Endothelial cell of umbilical vein (primary cell): Measurements from ENCODE around the gene GCH1.

ENCODE experiments used
- EZH2 ChIP-seq: IDR thresholded peaks from 2 replicates; pipeline ENCODE4 v1.6.1; 2012; ENCODE audit warnings: borderline replicate concordance, low read depth, mild to moderate bottlenecking, moderate library complexity, low read length, inconsistent platforms; ENCODE audit not compliant: severe bottlenecking
- GATA2 ChIP-seq: IDR thresholded peaks from 2 replicates; pipeline ENCODE4 v1.7.0; 2011; ENCODE audit warnings: low read depth, mild to moderate bottlenecking, moderate library complexity, mixed read lengths, low read length; ENCODE audit not compliant: insufficient read length, insufficient read depth
- JUN ChIP-seq: IDR thresholded peaks from 2 replicates; pipeline ENCODE4 v1.6.1; 2011; ENCODE audit warnings: borderline replicate concordance, low read depth; ENCODE audit not compliant: insufficient read length, insufficient read depth
- MYC ChIP-seq: IDR thresholded peaks from one replicate; pipeline ENCODE4 v1.6.1; 2011; ENCODE audit warnings: mild to moderate bottlenecking, low read depth, low read length
- POLR2A ChIP-seq: IDR thresholded peaks from 2 replicates; pipeline ENCODE4 v1.6.1; 2012; ENCODE audit warnings: low read depth, mild to moderate bottlenecking, control low read depth, low read length
- POLR2AphosphoS5 ChIP-seq: IDR thresholded peaks from 2 replicates; pipeline ENCODE4 v1.6.1; 2012; ENCODE audit warnings: low read depth, mild to moderate bottlenecking, control low read depth, low read length, moderate library complexity; ENCODE audit not compliant: insufficient read depth
- TF ChIP-seq, protein P1 (sequence below), 2 donors: IDR thresholded peaks; 1 replicate in 1 of 2; 2 replicates in 1 of 2; pipeline ENCODE4 v1.5.1; 2011; ENCODE audit warnings: low read length in 2 of 2, mild to moderate bottlenecking in 2 of 2, moderate library complexity in 2 of 2, control low read depth in 1 of 2, inconsistent platforms in 1 of 2, low read depth in 1 of 2; ENCODE audit not compliant: insufficient read depth in 1 of 2; ENCODE audit errors: extremely low read depth in 1 of 2
- TF ChIP-seq, protein P2 (sequence below): IDR thresholded peaks from 2 replicates; pipeline ENCODE4 v1.6.1; 2011; ENCODE audit not compliant: insufficient read depth, insufficient read length

DNA sequence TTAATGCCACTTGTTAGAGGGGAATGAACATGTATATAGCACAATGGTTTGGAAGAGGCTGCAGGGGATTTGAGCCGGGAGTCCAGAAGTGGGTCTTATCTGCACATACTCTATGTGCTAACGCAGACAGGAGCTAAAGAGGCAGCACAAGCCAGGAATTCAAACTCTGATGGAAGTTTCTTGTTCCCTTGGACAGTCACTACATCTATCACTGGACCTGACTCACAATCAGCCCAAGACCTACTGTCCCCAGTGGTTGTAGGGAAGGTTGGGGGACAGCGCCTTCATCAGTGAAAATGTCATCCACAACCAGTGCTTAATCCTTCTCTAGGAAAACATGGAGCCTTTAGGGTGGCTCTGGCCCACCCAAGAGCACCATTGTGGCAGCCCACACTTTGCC, 107.8 kb downstream of the GCH1 start:
- TF ChIP-seq, protein P1, sequence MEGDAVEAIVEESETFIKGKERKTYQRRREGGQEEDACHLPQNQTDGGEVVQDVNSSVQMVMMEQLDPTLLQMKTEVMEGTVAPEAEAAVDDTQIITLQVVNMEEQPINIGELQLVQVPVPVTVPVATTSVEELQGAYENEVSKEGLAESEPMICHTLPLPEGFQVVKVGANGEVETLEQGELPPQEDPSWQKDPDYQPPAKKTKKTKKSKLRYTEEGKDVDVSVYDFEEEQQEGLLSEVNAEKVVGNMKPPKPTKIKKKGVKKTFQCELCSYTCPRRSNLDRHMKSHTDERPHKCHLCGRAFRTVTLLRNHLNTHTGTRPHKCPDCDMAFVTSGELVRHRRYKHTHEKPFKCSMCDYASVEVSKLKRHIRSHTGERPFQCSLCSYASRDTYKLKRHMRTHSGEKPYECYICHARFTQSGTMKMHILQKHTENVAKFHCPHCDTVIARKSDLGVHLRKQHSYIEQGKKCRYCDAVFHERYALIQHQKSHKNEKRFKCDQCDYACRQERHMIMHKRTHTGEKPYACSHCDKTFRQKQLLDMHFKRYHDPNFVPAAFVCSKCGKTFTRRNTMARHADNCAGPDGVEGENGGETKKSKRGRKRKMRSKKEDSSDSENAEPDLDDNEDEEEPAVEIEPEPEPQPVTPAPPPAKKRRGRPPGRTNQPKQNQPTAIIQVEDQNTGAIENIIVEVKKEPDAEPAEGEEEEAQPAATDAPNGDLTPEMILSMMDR (IDR thresholded peaks at IDR 0.05; ENCODE audit: extremely low read depth in 1 of 2, insufficient read depth in 1 of 2, low read depth in 1 of 2, low read length in 2 of 2) = no peak
- TF ChIP-seq POLR2A = no peak
- no peak for TF ChIP-seq POLR2AphosphoS5
- no peak for TF ChIP-seq JUN
- TF ChIP-seq GATA2 = no peak
- TF ChIP-seq, protein P2, sequence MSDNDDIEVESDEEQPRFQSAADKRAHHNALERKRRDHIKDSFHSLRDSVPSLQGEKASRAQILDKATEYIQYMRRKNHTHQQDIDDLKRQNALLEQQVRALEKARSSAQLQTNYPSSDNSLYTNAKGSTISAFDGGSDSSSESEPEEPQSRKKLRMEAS = no peak
- no peak for TF ChIP-seq MYC
- no peak for TF ChIP-seq EZH2
